Keratinocyte (primary cell): ENCODE data around the gene ABCG1. TPM values are rescaled to one million over a fixed set of nuclear protein-coding genes. Genes with fewer than 3 reads are reported as not detected.

ENCODE experiments used
- DNase-seq: peaks from one replicate; pipeline ENCODE4 v3.0.0-alpha.2; 2011; ENCODE audit warnings: low read depth, missing footprints, low spot score
- FAIRE-seq: peaks from 2 replicates; lab custom pipeline; 2011; peaks lifted over from hg19 to GRCh38; lab: Jason Lieb, UNC
- H2AFZ ChIP-seq: 2 replicates; pipeline ENCODE4 v1.6.0; 2012; ENCODE audit warnings: low read length, control low read depth, inconsistent platforms; ENCODE audit not compliant: control insufficient read depth
- H3K27ac ChIP-seq: 2 replicates; pipeline ENCODE4 v1.5.1; 2011; ENCODE audit warnings: low read length; ENCODE audit not compliant: control insufficient read depth, insufficient read depth
- H3K27me3 ChIP-seq: 3 replicates; pipeline ENCODE4 v1.6.0; 2011; ENCODE audit warnings: low read length; ENCODE audit not compliant: control insufficient read depth, insufficient read depth; ENCODE audit errors: extremely low read depth
- H3K36me3 ChIP-seq, 2 experiments: 2 replicates in 1 of 2; 3 replicates in 1 of 2; pipeline ENCODE4 v1.5.1; 2011; ENCODE audit warnings: low read length in 2 of 2, mild to moderate bottlenecking in 1 of 2; ENCODE audit not compliant: control insufficient read depth in 2 of 2, insufficient read depth in 2 of 2; ENCODE audit errors: extremely low read depth in 1 of 2
- H3K4me1 ChIP-seq: 3 replicates; pipeline ENCODE4 v1.5.1; 2011; ENCODE audit warnings: low read length; ENCODE audit not compliant: control insufficient read depth, insufficient read depth; ENCODE audit errors: extremely low read depth
- H3K4me2 ChIP-seq: 3 replicates; pipeline ENCODE4 v1.6.0; 2011; ENCODE audit warnings: low read depth, low read length; ENCODE audit not compliant: control insufficient read depth, insufficient read depth; ENCODE audit errors: extremely low read depth
- H3K4me3 ChIP-seq, 3 experiments: fragments of 200-600 bp in 1 of 3; sonication (generic) in 1 of 3; 2 replicates in 2 of 3; 3 replicates in 1 of 3; pipeline ENCODE4 v1.5.1; 2011 to 2016; ENCODE audit warnings: low read length in 3 of 3, mild to moderate bottlenecking in 3 of 3, control low read depth in 2 of 3, inconsistent platforms in 1 of 3, low read depth in 1 of 3, mixed read lengths in 1 of 3, mixed run types in 1 of 3, moderate library complexity in 1 of 3; ENCODE audit not compliant: control insufficient read depth in 2 of 3, insufficient read depth in 2 of 3; ENCODE audit errors: extremely low read depth in 1 of 3
- H3K79me2 ChIP-seq: 2 replicates; pipeline ENCODE4 v1.6.0; 2012; ENCODE audit warnings: low read length; ENCODE audit not compliant: control insufficient read depth, insufficient read depth
- H3K9ac ChIP-seq: 3 replicates; pipeline ENCODE4 v1.6.0; 2011; ENCODE audit warnings: low read length; ENCODE audit not compliant: control insufficient read depth, insufficient read depth; ENCODE audit errors: extremely low read depth
- H3K9me1 ChIP-seq: 3 replicates; pipeline ENCODE4 v1.6.0; 2011; ENCODE audit warnings: low read length; ENCODE audit not compliant: control insufficient read depth, insufficient read depth; ENCODE audit errors: extremely low read depth
- H3K9me3 ChIP-seq: 2 replicates; pipeline ENCODE4 v1.5.1; 2012; ENCODE audit warnings: low read depth, low read length; ENCODE audit not compliant: control insufficient read depth
- H4K20me1 ChIP-seq: 3 replicates; pipeline ENCODE4 v1.6.0; 2011; ENCODE audit warnings: low read length; ENCODE audit not compliant: control insufficient read depth, insufficient read depth; ENCODE audit errors: extremely low read depth
- EZH2 ChIP-seq: IDR thresholded peaks from one replicate; pipeline ENCODE4 v1.6.1; 2012; ENCODE audit warnings: inconsistent platforms, mild to moderate bottlenecking, low read length, moderate library complexity
- dilution Hi-C: fragments of 300-500 bp; cut with MboI; formaldehyde crosslinking; loops from one replicate; pipeline ENCODE4 v1.7.0; 2020; ENCODE audit warnings: low sequenced_read_pairs; ENCODE audit not compliant: extremely low pct_ligation_motif_present
- polyA plus RNA-seq, 5 experiments: library from polyadenylated mRNA; depleted of rRNA in 3 of 5; stranded (reverse) in 3 of 5; stranded (forward) in 1 of 5; unstranded in 1 of 5; fragments of >200 nt; gene quantifications; 1 replicate in 1 of 5; 2 replicates in 3 of 5; 3 replicates in 1 of 5; pipeline versions ENCODE4 v1.2.1 to v1.2.3, GENCODE V29; 2011 to 2012; ENCODE audit warnings: missing spikeins in 2 of 5, low read depth in 1 of 5, low replicate concordance in 1 of 5
- TF ChIP-seq, protein P1 (sequence below), 3 experiments: IDR thresholded peaks in 1 of 3; conservative IDR thresholded peaks in 1 of 3; optimal IDR thresholded peaks in 1 of 3; 2 replicates in 2 of 3; 3 replicates in 1 of 3; pipeline versions ENCODE3 to v1.5.1; 2011; ENCODE audit warnings: low read length in 3 of 3, mild to moderate bottlenecking in 3 of 3, moderate library complexity in 2 of 3, control low read depth in 1 of 3, inconsistent platforms in 1 of 3; ENCODE audit not compliant: insufficient read depth in 2 of 3; ENCODE audit errors: extremely low read depth in 1 of 3

Gene ABCG1
- polyA plus RNA-seq, 1 donor (not counting 4 experiments of a cell fraction or from before 2014, with no cell fraction given): 3.3 TPM

- no peaks in the 10 kb centered on the region for H4K20me1 ChIP-seq
- TF ChIP-seq EZH2: no peak
- TF ChIP-seq, protein P1, sequence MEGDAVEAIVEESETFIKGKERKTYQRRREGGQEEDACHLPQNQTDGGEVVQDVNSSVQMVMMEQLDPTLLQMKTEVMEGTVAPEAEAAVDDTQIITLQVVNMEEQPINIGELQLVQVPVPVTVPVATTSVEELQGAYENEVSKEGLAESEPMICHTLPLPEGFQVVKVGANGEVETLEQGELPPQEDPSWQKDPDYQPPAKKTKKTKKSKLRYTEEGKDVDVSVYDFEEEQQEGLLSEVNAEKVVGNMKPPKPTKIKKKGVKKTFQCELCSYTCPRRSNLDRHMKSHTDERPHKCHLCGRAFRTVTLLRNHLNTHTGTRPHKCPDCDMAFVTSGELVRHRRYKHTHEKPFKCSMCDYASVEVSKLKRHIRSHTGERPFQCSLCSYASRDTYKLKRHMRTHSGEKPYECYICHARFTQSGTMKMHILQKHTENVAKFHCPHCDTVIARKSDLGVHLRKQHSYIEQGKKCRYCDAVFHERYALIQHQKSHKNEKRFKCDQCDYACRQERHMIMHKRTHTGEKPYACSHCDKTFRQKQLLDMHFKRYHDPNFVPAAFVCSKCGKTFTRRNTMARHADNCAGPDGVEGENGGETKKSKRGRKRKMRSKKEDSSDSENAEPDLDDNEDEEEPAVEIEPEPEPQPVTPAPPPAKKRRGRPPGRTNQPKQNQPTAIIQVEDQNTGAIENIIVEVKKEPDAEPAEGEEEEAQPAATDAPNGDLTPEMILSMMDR (optimal IDR thresholded peaks at IDR 0.05 in 1 of 3, IDR thresholded peaks at IDR 0.05 in 1 of 3, conservative IDR thresholded peaks at IDR 0.05 in 1 of 3; ENCODE audit: extremely low read depth in 1 of 3, insufficient read depth in 2 of 3, low read length in 3 of 3): no peak
- no peak for DNase-seq
- H3K9me1 ChIP-seq: no peaks in the 10 kb centered on the region
- no peak overlapping the region for H3K27ac ChIP-seq
- no peak overlapping the region for H3K4me2 ChIP-seq
- no peak overlapping the region for H2AFZ ChIP-seq
- dilution Hi-C loops: loop anchor here (10.0 kb wide), 1 partner anchor 84 kb away; no protein-coding TSS in a partner anchor
- H3K9me3 ChIP-seq: no peaks in the 10 kb centered on the region
- no peaks in the 10 kb centered on the region for H3K79me2 ChIP-seq
- peaks cover 4% of the 10 kb centered on the region for H3K27me3 ChIP-seq
- H3K36me3 ChIP-seq: no peaks in the 10 kb centered on the region
- no peaks in the 10 kb centered on the region for H3K4me1 ChIP-seq
- H3K9ac ChIP-seq: no peak overlapping the region
- H3K4me3 ChIP-seq: no peak overlapping the region
- FAIRE-seq: no peak
Observed at GRCh38 chr21:42340187-42341050, 121.5 kb downstream of the ABCG1 start.

DNA sequence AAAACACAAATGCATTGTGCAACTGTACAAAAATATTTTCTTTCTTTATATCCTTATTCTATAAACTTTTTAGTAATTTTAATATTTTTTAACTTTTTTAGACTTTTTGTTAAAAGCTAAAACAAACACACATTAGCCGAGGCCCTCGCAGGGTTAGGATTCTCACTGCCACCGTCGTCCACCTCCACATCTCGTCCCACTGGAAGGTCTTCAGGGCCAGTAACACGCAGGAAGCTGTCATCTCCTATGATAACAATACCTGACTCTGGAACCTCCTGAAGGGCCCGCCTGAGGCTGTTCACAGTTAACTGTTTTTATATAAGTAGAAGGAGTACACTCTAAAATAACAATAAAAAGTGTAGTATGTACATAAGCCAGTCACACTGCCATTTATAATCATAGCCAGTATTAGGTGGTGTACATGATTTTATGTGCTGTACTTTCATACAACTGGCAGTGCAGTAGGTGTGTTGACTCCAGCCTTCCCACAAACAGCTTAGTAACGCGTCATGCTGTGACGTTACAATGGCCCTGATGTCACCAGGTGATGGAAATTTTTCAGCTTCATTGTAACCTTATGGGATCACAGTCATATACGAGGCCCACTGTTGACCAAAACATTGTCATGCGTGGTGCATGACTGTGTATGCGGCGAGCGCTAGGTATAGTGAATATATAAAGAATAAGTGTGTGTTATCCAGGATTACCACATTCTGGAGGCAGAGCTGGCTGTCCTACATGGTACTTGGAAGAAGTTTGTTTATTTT is 123.0 kb downstream of the ABCG1 start:
- no peaks in the 10 kb centered on the region for H3K27me3 ChIP-seq
- DNase-seq (no peak), FAIRE-seq (no peak)
- TF ChIP-seq, protein P1 (optimal IDR thresholded peaks at IDR 0.05 in 1 of 3, IDR thresholded peaks at IDR 0.05 in 1 of 3, conservative IDR thresholded peaks at IDR 0.05 in 1 of 3; ENCODE audit: extremely low read depth in 1 of 3, insufficient read depth in 2 of 3, low read length in 3 of 3): no peak
- TF ChIP-seq EZH2: no peak
- H2AFZ ChIP-seq: no peak overlapping the region
- H3K4me2 ChIP-seq: no peak overlapping the region
- no peaks in the 10 kb centered on the region for H4K20me1 ChIP-seq
- no peak overlapping the region for H3K27ac ChIP-seq
- H3K9ac ChIP-seq: no peak overlapping the region
- no peaks in the 10 kb centered on the region for H3K9me3 ChIP-seq
- H3K79me2 ChIP-seq: no peaks in the 10 kb centered on the region
- H3K4me1 ChIP-seq: no peaks in the 10 kb centered on the region
- no peak overlapping the region for H3K4me3 ChIP-seq
- dilution Hi-C loops: loop anchor here (10.0 kb wide), 1 partner anchor 83 kb away; no protein-coding TSS in a partner anchor
- H3K9me1 ChIP-seq: no peaks in the 10 kb centered on the region
- no peaks in the 10 kb centered on the region for H3K36me3 ChIP-seq
